ENCODE data around the gene MKKS.

Gene MKKS

GRCh38 chr20:10368702-10369041 is 65.3 kb downstream of the MKKS start:
- no peak for DNase-seq (ENCODE audit: low spot score)

DNA sequence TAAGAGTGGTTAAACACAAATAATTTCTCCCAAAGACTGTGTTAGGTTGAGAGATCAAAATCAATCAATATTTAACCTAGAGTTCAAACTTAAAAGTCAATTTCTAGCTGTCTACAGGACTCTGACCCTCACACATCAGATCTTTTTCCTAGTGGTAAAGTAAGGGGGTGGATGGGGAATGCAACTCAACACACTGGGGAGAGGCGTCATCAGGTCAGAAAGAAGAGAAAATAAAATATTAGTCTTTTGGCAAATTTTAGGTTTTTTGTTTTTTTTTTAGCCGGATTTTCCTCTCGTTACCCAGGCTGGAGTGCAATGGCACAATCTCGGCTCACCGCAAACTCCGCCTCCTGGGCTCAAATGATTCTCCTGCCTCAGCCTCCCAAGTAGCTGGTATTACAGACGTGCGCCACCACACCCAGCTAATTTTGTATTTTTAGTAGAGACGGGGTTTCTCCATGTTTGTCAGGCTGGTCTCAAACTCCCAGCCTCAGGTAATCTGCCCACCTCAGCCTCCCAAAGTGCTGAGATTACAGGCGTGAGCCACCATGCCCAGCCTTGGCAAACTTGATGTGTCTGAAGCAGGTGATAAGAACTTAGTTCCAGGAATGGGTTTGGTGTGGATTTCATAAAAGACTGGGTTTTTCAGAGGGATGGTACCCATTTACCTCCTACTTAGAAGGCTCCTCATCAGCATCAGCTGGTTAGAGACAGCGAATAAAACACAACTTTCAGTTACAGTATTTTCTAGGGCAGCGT is 65.9 kb downstream of the MKKS start:
- DNase-seq (ENCODE audit: low spot score): no peak

DNA sequence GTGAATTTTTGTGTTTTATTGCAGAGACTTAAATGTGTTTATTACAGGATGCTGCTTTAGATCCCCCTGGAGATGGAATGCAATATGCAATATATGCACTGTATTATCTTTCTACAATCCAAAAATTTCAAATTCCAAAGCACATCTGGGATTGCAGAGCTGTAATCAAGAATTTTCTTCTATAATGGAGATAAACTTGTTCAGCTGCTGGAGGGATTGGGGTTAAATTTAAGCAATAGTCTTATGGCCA is 66.4 kb downstream of the MKKS start:
- no peak for DNase-seq (ENCODE audit: low spot score)

- no peak for DNase-seq (ENCODE audit: low spot score)
Observed at GRCh38 chr20:10366898-10367692, 66.9 kb downstream of the MKKS start.

GRCh38 chr20:10362674-10363073 is 71.3 kb downstream of the MKKS start:
- no peak for DNase-seq (ENCODE audit: low spot score)

GRCh38 chr20:10360878-10361277 is 73.1 kb downstream of the MKKS start:
- DNase-seq (ENCODE audit: low spot score): no peak

DNA sequence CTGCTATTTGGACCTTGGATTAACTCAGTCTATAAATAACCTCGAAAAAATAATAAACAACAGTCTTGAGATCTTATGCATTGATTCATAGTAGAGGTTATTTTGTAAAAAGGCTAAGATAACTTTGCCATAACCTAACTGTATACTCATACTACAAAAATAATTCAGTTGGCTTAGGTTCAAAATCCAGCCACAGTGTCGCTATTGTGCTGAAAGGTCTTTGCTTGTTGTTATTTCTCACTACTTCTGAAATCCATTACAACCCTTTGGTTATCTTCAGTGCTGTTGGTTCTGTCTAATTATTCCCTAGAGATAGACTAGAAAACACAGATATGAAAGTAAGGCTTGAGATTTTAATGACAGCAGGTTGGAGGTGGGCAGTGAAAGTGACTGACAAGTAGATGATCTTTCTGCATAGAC is 74.4 kb downstream of the MKKS start:
- DNase-seq (ENCODE audit: low spot score): no peak

DNA sequence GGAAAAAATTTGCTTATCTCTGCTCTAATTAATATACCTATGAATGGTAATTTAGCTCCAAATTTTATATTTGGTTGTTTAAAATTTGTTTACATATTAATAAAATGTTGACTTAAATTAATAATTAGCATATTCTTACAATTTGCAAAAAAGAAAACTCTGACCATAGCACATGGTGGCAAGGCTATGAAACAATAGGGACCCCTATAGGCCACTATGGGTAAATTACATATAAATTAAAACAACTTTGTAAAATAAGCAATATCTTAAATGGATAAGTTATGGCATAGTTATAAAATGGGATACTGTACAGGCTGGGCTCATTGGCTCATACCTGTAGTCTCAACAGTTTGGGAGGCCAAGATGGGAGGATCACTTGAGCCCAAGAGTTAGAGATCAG is 76.0 kb downstream of the MKKS start:
- DNase-seq (ENCODE audit: low spot score): peak; percentile 4

DNA sequence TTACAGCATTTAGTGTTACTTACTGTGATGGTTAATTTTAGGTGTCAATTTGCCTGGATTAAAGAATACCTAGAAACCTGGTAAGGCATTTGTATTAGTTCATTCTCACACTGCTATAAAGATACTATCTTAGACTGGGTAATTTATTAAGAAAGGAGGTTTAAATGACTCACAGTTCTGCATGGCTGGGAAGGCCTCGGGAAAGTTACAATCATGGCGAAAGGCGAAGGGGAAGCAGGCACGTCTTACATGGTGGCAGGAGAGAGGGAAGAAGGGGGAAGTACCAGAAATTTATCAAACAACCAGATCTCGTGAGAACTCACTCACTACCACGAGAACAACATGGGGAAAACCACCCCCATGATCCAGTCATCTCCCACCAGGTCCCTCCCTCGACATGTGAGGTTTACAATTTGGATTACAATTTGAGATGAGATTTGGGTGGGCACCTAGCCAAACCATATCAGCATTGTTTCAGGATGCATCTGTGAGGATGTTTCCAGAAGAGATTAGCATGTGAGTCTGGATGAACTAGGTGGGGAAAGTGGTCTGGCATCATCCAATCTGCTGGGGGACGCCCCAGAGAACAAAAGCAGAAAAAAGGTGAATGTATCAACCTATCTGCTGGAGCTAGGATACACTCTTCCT is 76.8 kb downstream of the MKKS start:
- DNase-seq (ENCODE audit: low spot score): no peak

DNA sequence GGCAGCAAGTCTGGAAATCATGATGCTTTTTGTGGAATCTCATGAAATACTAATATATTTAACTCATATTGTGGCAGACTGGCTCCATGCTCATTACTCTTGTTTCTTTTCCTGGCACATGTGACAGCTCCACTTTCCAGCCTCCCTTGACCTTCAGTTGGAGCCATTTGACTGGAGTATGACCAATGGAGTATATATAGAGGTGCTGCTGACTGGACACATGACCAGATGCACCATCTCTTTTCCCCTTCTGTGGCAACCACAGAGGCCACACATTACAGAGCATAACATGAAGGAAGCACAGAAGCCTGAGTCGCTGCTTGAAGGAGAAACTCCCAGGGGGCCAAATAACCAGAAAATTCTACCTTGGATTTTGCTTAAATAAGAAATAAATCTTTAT is 77.4 kb downstream of the MKKS start:
- DNase-seq (ENCODE audit: low spot score): no peak

- no peak for DNase-seq (ENCODE audit: low spot score)
Observed at GRCh38 chr20:10352934-10353824, 80.8 kb downstream of the MKKS start.

Data from NAMALWA (cell line).